H9 (cell line): ENCODE data around the gene KRT13. TPM values are rescaled to one million over a fixed set of nuclear protein-coding genes. Genes with fewer than 3 reads are reported as not detected.

Experiments
- DNase-seq: peaks from one replicate; pipeline ENCODE4 v3.0.0-alpha.2; 2017
- H2AFZ ChIP-seq: one replicate; pipeline ENCODE4 v1.6.1; 2013; ENCODE audit warnings: mild to moderate bottlenecking, low read length, control low read depth, moderate library complexity
- H2AK5ac ChIP-seq: 2 replicates; pipeline ENCODE4 v1.6.1; 2013; ENCODE audit warnings: low read length, control low read depth, mixed read lengths; ENCODE audit not compliant: insufficient read length
- H2BK120ac ChIP-seq: one replicate; pipeline ENCODE4 v1.6.1; 2013; ENCODE audit warnings: low read depth, mild to moderate bottlenecking, low read length, control low read depth, inconsistent platforms; ENCODE audit not compliant: poor library complexity, severe bottlenecking
- H2BK12ac ChIP-seq: 2 replicates; pipeline ENCODE4 v1.6.1; 2013; ENCODE audit warnings: low read length, control low read depth, mixed read lengths, low read depth; ENCODE audit not compliant: insufficient read length
- H2BK15ac ChIP-seq: 2 replicates; pipeline ENCODE4 v1.6.1; 2013; ENCODE audit warnings: low read depth, low read length, control low read depth
- H2BK20ac ChIP-seq: one replicate; pipeline ENCODE4 v1.6.1; 2013; ENCODE audit warnings: low read depth, mild to moderate bottlenecking, low read length, control low read depth, inconsistent platforms; ENCODE audit not compliant: poor library complexity, severe bottlenecking
- H2BK5ac ChIP-seq: 2 replicates; pipeline ENCODE4 v1.6.1; 2013; ENCODE audit warnings: low read length, control low read depth, mixed read lengths; ENCODE audit not compliant: insufficient read length
- H3K14ac ChIP-seq: 2 replicates; pipeline ENCODE4 v1.6.1; 2013; ENCODE audit warnings: low read length, control low read depth; ENCODE audit not compliant: insufficient read depth
- H3K18ac ChIP-seq: 2 replicates; pipeline ENCODE4 v1.6.1; 2013; ENCODE audit warnings: low read depth, mild to moderate bottlenecking, mixed read lengths, low read length, control low read depth; ENCODE audit not compliant: insufficient read length
- H3K23ac ChIP-seq: 2 replicates; pipeline ENCODE4 v1.6.1; 2013; ENCODE audit warnings: low read length, control low read depth, mixed read lengths, low read depth; ENCODE audit not compliant: insufficient read length
- H3K23me2 ChIP-seq: 2 replicates; pipeline ENCODE4 v1.6.1; 2013; ENCODE audit warnings: low read depth, mild to moderate bottlenecking, mixed read lengths, low read length, control low read depth; ENCODE audit not compliant: insufficient read length, poor library complexity, severe bottlenecking
- H3K27ac ChIP-seq: 2 replicates; pipeline ENCODE4 v1.5.1; 2013; ENCODE audit warnings: low read length, control low read depth, mixed read lengths, low read depth; ENCODE audit not compliant: insufficient read length
- H3K27me3 ChIP-seq: 2 replicates; pipeline ENCODE4 v1.6.1; 2013; ENCODE audit warnings: low read length, control low read depth, inconsistent platforms; ENCODE audit not compliant: insufficient read depth
- H3K4ac ChIP-seq: 2 replicates; pipeline ENCODE4 v1.6.1; 2013; ENCODE audit warnings: low read depth, mild to moderate bottlenecking, control low read depth, inconsistent platforms, low read length, moderate library complexity
- H3K4me1 ChIP-seq: 2 replicates; pipeline ENCODE4 v1.6.1; 2013; ENCODE audit warnings: low read length, control low read depth, inconsistent platforms; ENCODE audit not compliant: insufficient read depth
- H3K4me2 ChIP-seq: 2 replicates; pipeline ENCODE4 v1.6.1; 2013; ENCODE audit warnings: low read length, control low read depth, mixed read lengths; ENCODE audit not compliant: insufficient read length, insufficient read depth
- H3K56ac ChIP-seq: 2 replicates; pipeline ENCODE4 v1.6.1; 2013; ENCODE audit warnings: low read depth, mild to moderate bottlenecking, mixed read lengths, low read length, control low read depth; ENCODE audit not compliant: insufficient read length
- H3K79me1 ChIP-seq: 2 replicates; pipeline ENCODE4 v1.6.1; 2013; ENCODE audit warnings: low read depth, mild to moderate bottlenecking, moderate library complexity, low read length, control low read depth, inconsistent platforms; ENCODE audit not compliant: insufficient read depth, poor library complexity, severe bottlenecking
- H3K79me2 ChIP-seq: 2 replicates; pipeline ENCODE4 v1.6.1; 2013; ENCODE audit warnings: low read length, control low read depth, inconsistent platforms; ENCODE audit not compliant: insufficient read depth
- H3K9ac ChIP-seq: 2 replicates; pipeline ENCODE4 v1.6.1; 2013; ENCODE audit warnings: low read length, control low read depth, mixed read lengths; ENCODE audit not compliant: insufficient read length; ENCODE audit errors: extremely low read depth
- H3K9me3 ChIP-seq: one replicate; pipeline ENCODE4 v1.6.1; 2013; ENCODE audit warnings: low read depth, low read length, inconsistent platforms; ENCODE audit not compliant: control insufficient read depth
- H3T11ph ChIP-seq: one replicate; pipeline ENCODE4 v1.6.1; 2013; ENCODE audit warnings: mild to moderate bottlenecking, low read length, control low read depth, inconsistent platforms
- H4K20me1 ChIP-seq: one replicate; pipeline ENCODE4 v1.6.1; 2013; ENCODE audit not compliant: control insufficient read depth, insufficient read length, insufficient read depth
- H4K5ac ChIP-seq: 2 replicates; pipeline ENCODE4 v1.6.1; 2013; ENCODE audit warnings: low read depth, mild to moderate bottlenecking, mixed read lengths, low read length, control low read depth; ENCODE audit not compliant: insufficient read length
- H4K8ac ChIP-seq: replicated peaks from 2 replicates; pipeline ENCODE4 v1.6.1; 2013; ENCODE audit warnings: low read length, control low read depth, mixed read lengths, low read depth; ENCODE audit not compliant: insufficient read length
- H4K91ac ChIP-seq: 2 replicates; pipeline ENCODE4 v1.6.1; 2013; ENCODE audit warnings: low read depth, mild to moderate bottlenecking, moderate library complexity, mixed read lengths, low read length, control low read depth; ENCODE audit not compliant: insufficient read length
- H3K27ac Mint-ChIP-seq, 3 experiments: 2 replicates in 2 of 3; 3 replicates in 1 of 3; pipeline ENCODE4 v1.8.0; 2020 to 2021; ENCODE audit warnings: mixed read lengths in 3 of 3, mild to moderate bottlenecking in 1 of 3, moderate library complexity in 1 of 3
- H3K27me3 Mint-ChIP-seq: 2 replicates; pipeline ENCODE4 v1.8.0; 2021; ENCODE audit warnings: low read depth, mild to moderate bottlenecking, moderate library complexity, mixed read lengths
- H3K36me3 Mint-ChIP-seq, 3 experiments: 2 replicates in 2 of 3; 3 replicates in 1 of 3; pipeline ENCODE4 v1.8.0; 2020 to 2021; ENCODE audit warnings: low read depth in 3 of 3, mixed read lengths in 3 of 3; ENCODE audit not compliant: insufficient read depth in 1 of 3
- H3K4me1 Mint-ChIP-seq, 2 experiments: 2 replicates each; pipeline ENCODE4 v1.8.0; 2020; ENCODE audit warnings: mixed read lengths in 2 of 2
- H3K4me3 Mint-ChIP-seq, 2 experiments: 2 replicates in 1 of 2; 3 replicates in 1 of 2; pipeline ENCODE4 v1.8.0; 2020 to 2021; ENCODE audit warnings: mild to moderate bottlenecking in 2 of 2, mixed read lengths in 2 of 2, moderate library complexity in 1 of 2
- H3K9me3 Mint-ChIP-seq, 2 experiments: 2 replicates in 1 of 2; 3 replicates in 1 of 2; pipeline ENCODE4 v1.8.0; 2020; ENCODE audit warnings: mild to moderate bottlenecking in 2 of 2, mixed read lengths in 2 of 2, moderate library complexity in 1 of 2
- CTCF ChIP-seq: fragments of 200-600 bp; sonication (generic); conservative IDR thresholded peaks from 3 replicates; pipeline ENCODE4 v1.8.0; 2021; ENCODE audit warnings: antibody characterized with exemption, mild to moderate bottlenecking
- WGBS: extraction: QIAGEN DNeasy Blood & Tissue Kit; methylation state at CpG from one replicate; pipeline ENCODE4 v1.1.7; 2013; ENCODE audit warnings: missing lambda C conversion rate, low lambda C conversion rate, mixed read lengths; ENCODE audit not compliant: insufficient read length; ENCODE audit errors: extremely low coverage; 5-methylcytosine and 5-hydroxymethylcytosine counted together
- total RNA-seq: library from RNA; stranded (reverse); gene quantifications from 2 replicates; pipeline ENCODE4 v1.2.1, GENCODE V29; 2021

The KRT13 gene
- total RNA-seq, 1 experiment from 2014 or later: not detected

- no peaks in the 10 kb centered on the region for H3K36me3 Mint-ChIP-seq
- Histone ChIP-seq H3K4ac (no peak overlapping the region), H3K56ac (no peak overlapping the region), H3K79me1 (no peaks in the 10 kb centered on the region), H3K14ac (no peak overlapping the region), H3T11ph (no peak overlapping the region), H4K91ac (no peak overlapping the region), H2BK5ac (no peak overlapping the region), H3K23ac (no peak overlapping the region), H4K8ac (no peak overlapping the region), H2BK15ac (no peak overlapping the region), H2BK20ac (no peak overlapping the region), H3K23me2 (peaks cover 3% of the 10 kb centered on the region), H3K27ac (no peak overlapping the region), H2AFZ (no peak overlapping the region), H2BK12ac (no peak overlapping the region), H4K20me1 (no peaks in the 10 kb centered on the region), H4K5ac (no peak overlapping the region), H3K4me2 (no peak overlapping the region), H3K79me2 (no peaks in the 10 kb centered on the region), H3K9ac (no peak overlapping the region), H2BK120ac (no peak overlapping the region), H3K27me3 (no peaks in the 10 kb centered on the region), H3K18ac (no peak overlapping the region), H3K9me3 (no peaks in the 10 kb centered on the region), H3K4me1 (peaks cover 2% of the 10 kb centered on the region; the same call in 1 of the 2 replicates), H2AK5ac (no peak overlapping the region)
- no peaks in the 10 kb centered on the region; a peak in 1 of 5 replicates for H3K9me3 Mint-ChIP-seq
- H3K27me3 Mint-ChIP-seq: peaks cover 26% of the 10 kb centered on the region
- H3K4me3 Mint-ChIP-seq: no peak overlapping the region
- H3K4me1 Mint-ChIP-seq: peaks cover 40 to 53% of the 10 kb centered on the region in 2 experiments
- whole genome bisulfite sequencing: no CpG with 5 or more reads among the region's 7 CpGs
- DNase-seq: no peak
- no peak for TF ChIP-seq CTCF
- H3K27ac Mint-ChIP-seq: no peak overlapping the region
These were observed 28.2 kb upstream of the KRT13 start for GRCh38 chr17:41533613-41534012.
